GM19397 (cell line): ENCODE results near the gene MRPL1.
"Not testable (repeated sequence)": the region's sequence is repeated elsewhere in the genome, so short reads cannot be mapped to it uniquely, and the experiment has no call there.

Source experiments
- ATAC-seq: cut with Tn5 transposase; IDR thresholded peaks from one replicate; pipeline ENCODE4 v1.9.1; 2021; ENCODE audit warnings: mild to moderate bottlenecking, moderate library complexity; ENCODE audit not compliant: unreplicated experiment

MRPL1 gene

GRCh38 chr4:77911842-77912450 lies 49.3 kb downstream of the MRPL1 start:
- ATAC-seq, result no peak

DNA sequence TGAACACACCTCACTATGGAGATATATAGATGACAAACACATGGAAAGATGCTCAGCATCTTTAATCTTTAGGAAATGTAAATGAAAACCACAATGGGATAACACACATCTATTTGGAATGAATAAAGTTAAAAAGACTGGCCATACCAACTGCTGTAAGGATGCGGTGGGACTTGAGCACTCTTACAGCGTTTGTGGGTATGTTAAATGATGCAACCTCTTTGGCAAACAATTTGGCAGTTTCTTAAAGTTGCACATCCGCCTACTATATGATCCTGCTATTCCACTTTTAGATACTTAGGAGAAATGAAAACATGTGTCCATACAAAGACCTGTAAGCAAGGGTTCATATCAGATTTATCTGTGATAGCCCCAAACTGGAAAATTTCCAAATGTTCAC lies 50.7 kb downstream of the MRPL1 start:
- ATAC-seq, result no peak

DNA sequence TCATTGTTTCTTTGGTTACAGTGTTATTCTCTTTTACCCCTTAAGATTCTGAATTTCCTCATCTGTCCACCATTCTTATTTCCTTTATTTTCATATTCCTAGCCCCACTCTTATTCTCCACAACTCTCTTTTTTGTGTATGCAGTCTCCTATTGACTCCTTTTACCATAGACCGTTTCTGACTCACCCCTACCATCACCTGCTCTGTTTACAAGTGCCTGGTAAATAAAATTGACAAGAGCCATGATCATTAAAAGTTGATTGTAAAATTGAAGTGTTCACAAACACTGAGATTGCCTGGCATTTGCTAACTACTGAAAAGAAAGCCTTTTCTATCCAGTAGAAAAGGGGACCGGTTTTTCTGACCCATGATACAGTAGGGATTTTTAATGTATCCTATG lies 54.4 kb downstream of the MRPL1 start:
- ATAC-seq, result no peak

- ATAC-seq, result no peak
Observed at GRCh38 chr4:77917601-77918000, 55.0 kb downstream of the MRPL1 start.

DNA sequence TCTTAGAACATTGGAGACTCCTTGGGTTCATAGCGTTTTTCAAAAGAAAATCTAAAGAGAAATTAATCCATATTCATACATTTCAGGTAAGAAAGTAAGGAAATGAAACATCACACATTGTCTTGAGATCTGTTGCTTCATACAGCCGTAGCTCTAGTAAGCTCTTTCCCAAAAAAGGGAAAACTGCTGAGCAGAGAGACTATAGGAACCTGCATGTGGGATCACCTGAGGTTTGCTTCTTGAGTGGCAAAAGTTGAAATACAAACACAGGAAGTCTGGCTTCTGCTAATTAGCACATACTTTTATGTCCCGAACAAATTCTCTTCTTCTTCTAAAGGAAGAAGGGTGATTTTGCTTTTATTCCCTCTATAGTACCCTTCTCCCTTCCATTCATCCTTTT lies 57.7 kb downstream of the MRPL1 start:
- no peak for ATAC-seq

DNA sequence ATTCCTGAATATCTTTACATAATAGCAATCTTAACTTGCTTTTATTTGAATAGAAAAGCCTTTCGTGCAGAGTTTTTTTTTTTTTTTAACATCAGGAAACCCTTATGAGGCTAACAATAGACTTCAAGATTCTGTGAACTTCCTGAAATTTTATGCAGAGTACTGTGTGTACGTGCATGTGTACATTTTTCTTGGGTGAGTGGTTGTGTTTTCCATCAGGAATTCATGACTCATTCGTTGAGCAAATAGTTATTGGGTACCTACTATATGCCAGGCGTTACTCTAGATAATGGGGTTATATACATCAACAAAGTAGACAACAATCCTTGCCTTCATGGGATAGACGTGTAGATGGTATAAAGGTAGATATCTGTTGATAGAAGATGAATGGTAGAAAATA lies 59.1 kb downstream of the MRPL1 start:
- no peak for ATAC-seq

DNA sequence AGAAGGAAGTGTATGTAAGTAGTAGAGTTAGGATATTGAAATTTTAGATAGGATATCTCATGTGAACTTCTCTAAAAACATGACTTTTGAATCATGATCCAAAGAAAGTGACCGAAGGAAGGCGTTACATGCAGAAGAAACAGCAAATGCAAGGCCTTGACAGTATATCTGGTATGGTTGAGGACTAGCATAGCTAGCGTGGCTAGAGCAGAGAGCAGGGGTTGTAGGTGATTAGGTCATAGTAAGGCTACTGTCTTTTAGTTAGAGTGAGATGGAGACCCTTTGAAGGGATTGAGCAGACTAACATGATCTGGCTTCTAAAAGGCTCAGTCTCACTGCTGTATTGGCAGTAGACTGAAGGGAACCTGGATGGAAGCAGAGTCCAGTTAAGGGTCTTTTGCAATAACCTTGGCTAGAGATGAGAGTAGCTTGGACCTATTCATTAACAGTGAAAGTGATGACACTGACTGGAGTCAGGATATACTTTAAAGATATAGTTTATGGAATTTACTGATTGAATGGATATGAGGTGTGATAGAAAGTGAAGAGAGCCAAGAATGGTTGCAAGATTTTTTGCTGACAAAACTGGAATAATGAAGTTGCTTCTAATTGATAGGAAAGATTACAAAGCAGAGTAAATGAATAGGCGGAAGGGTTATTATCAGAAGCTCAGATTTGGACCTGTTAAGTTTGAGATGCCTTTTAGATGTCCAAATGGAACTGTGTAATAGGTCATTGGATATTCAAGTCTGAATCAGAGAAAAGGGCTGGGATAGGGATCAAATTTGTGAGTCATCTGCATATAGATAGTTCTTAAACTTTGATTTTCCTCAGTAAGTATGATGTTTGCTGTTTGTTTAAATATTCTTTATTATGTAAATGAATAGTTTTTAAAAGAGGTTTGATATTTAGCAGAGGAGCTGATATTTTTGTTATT lies 59.8 kb downstream of the MRPL1 start:
- ATAC-seq, result no peak

DNA sequence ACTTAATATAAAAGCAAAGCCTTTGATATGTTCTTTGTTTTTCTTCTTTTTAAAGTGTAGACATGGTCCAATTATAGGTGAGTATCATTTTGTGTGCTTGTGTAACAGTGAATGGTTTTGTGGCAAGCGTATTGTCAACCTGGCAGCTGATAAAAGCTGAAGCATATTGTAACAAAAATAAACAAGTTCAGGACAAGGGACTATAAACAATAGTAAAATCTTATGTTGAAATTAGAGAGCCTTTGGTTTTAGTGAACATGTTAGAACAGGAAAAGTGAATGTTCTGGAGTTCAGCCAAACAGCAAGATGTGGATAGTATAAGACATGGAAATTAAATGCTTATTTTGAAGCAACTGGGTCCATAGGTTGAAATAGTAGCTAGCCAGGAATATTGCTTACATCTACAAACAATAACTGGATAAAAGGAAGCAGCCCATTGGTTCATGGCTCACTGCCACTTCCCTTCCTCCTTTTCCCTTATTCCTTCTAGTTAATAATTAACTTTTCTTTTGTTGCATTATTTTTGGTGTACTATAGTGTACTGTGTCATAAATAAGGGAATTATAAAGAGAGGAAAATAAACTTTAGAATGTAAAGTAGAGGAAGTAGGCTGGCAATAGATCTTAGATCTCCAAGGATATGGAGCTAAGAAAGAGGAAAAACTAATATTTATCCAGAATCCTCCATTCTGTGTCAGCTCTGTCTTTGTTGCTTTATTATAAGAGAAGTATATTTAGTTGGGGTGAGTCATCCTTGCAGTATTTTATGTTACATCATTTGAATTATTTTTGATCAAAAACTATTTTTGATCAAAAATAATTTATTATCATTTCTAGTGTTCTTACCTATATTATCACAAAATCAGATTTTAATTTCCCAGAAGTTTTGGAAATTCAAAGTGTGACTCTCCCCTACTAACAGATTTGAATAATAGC lies 65.6 kb downstream of the MRPL1 start:
- ATAC-seq, result no peak

DNA sequence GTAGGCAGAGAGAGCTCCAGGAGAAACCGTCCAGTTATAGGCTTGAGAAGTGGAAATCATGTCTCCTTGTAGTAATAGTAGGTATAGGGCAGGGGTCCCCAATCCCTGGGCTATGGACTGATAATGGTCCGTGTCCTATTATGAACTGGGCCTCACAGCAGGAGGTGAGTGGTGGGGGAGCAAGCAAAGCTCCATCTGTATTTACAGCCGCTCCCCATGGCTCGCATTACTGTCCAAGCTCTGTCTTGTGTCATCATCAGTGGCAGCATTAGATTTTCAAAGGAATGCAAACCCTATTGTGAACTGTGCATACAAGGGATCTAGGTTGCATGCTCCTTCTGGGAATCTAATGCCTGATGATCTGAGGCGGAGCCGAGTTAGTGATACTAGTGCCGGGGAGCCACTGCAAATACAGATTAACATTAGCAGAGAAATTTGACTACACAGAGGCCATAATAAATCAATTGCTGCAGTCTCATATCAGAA lies 67.6 kb downstream of the MRPL1 start:
- ATAC-seq, result no peak

GRCh38 chr4:77930876-77931275 lies 68.2 kb downstream of the MRPL1 start:
- no peak for ATAC-seq

- ATAC-seq, result no peak
Observed at GRCh38 chr4:77931452-77932135, 69.0 kb downstream of the MRPL1 start.

GRCh38 chr4:77938560-77938959 lies 75.9 kb downstream of the MRPL1 start:
- ATAC-seq, result no peak

- ATAC-seq, result not testable (repeated sequence)
Observed at GRCh38 chr4:77945929-77946328, 83.3 kb downstream of the MRPL1 start.

DNA sequence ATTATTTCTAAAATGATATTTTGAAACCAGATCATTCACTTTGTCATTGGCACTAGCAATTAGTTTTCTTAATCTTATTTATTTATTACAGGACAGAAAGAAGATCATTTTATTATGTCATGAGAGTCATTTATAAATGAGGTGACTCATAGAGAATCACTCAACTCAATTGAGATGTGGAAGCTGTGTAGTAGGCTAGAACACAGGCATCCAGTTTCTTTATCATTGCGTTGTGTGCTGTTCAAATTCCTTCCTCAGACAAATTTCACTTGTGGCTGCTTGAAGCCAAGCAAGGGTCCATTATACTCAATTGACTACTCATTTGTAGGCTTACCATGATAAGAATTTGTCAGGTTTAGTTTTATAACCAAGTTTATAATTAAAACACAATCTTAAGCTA lies 87.6 kb downstream of the MRPL1 start:
- ATAC-seq, result no peak

GRCh38 chr4:77952457-77952856 lies 89.8 kb downstream of the MRPL1 start:
- ATAC-seq, result no peak

- ATAC-seq, result no peak
Observed at GRCh38 chr4:77954690-77955089, 92.1 kb downstream of the MRPL1 start.

DNA sequence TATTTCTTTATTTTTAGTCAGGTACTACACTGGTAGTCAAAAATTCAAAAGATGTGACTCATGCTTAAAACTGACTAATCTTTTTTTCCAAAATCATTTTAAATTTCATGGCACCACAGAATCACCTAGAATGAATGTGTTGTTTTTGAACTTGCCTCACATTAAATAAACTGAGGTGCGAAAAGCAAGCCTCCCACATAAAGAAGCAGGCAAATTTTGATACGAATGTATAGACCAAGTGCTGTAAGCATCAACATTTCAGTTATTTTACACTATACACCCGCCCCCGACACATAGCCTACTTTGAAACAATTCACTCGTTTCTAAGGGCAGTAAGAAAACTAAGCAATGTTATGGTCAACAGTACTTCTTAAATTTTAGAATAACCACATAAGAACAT lies 94.3 kb downstream of the MRPL1 start:
- ATAC-seq, result no peak

GRCh38 chr4:77958897-77959296 lies 96.3 kb downstream of the MRPL1 start:
- ATAC-seq, result no peak

GRCh38 chr4:77959566-77960338 lies 97.1 kb downstream of the MRPL1 start:
- no peak for ATAC-seq

DNA sequence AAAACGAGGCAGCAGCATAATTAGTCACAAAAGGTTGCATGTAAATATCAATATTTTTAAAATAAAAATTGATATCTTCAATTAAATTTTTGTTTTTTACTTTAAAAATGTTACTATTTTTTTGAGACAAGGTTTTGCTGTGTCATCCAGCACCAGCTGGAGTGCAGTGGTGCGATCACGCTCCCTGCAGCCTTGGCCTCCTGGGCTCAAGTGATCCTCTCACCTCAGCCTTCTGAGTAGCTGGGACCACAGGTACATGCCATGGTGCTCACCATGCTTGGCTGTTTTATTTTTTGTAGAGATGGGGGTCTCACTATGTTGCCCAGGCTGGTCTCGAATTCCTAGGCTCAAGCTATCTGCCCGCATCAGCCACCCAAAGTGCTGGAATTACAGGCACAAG lies 97.7 kb downstream of the MRPL1 start:
- no peak for ATAC-seq
